ENCODE measurements around the gene PLCD1. TPM values are rescaled to one million over a fixed set of nuclear protein-coding genes. Genes with fewer than 3 reads are reported as not detected.

The PLCD1 gene
- total RNA-seq, 1 donor from 2014 or later, result 16.7 TPM

DNA sequence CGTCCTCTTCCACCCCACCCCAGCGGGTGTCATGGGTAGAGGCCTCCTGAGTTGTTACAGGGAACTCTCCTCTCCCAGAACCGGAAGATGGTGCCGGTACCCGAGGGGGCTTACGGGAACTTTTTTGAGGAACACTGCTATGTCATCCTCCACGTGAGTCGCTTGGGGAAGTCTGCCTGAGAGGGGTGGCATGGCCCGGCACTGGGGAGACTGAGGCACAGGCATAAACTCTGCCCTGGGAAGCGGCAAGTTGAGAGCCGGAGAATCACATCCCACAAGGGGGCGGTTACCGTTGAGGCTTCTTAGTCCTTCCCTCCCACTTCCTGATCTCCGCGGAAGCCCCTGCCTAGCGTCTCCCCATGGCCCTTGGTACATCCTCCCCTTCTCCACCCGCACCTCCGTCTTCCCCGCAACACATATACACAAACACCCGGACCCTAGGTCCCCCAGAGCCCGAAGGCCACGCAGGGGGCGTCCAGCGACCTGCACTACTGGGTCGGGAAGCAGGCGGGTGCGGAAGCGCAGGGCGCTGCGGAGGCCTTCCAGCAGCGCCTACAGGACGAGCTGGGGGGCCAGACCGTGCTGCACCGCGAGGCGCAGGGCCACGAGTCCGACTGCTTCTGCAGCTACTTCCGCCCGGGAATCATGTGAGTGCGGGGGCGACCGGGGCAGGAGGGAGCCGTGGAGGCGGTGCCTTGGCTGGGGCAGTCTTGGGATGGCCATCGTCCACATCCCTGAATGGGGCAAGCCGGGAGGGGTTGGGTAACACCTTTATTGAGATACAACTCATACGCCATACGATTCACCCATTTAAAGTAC, 35.4 kb downstream of the PLCD1 start:
- H4K20me1 ChIP-seq (ENCODE audit: insufficient read depth, low read length), result no peaks in the 10 kb centered on the region
- peak overlapping the region; percentile 94 for H2AFZ ChIP-seq (ENCODE audit: low read depth, low read length)
- no peaks in the 10 kb centered on the region for H3K36me3 Mint-ChIP-seq (ENCODE audit: low read depth, unreplicated experiment)
- H3K4me3 ChIP-seq (ENCODE audit: insufficient read depth, low read depth, low read length), result peak overlapping the region; percentile 67
- H3K9me3 Mint-ChIP-seq (ENCODE audit: unreplicated experiment), result peaks cover 2% of the 10 kb centered on the region
- DNase-seq (ENCODE audit: low read depth), result peak; percentile 70
- H3K27ac ChIP-seq (ENCODE audit: low read depth, low read length), result peak overlapping the region; percentile 58
- H3K36me3 ChIP-seq (ENCODE audit: insufficient read depth, low read length), result no peaks in the 10 kb centered on the region
- peak overlapping the region; percentile 80 for H3K4me3 Mint-ChIP-seq (ENCODE audit: unreplicated experiment)
- no peaks in the 10 kb centered on the region for H3K9me3 ChIP-seq (ENCODE audit: insufficient read depth, low read depth, low read length)
- no peak overlapping the region for H3K27ac Mint-ChIP-seq (ENCODE audit: unreplicated experiment)
- H3K4me1 ChIP-seq (ENCODE audit: insufficient read depth, low read length), result peaks cover 12% of the 10 kb centered on the region
- H3K4me2 ChIP-seq (ENCODE audit: low read length), result peak overlapping the region; percentile 89
- TF ChIP-seq, protein P1, sequence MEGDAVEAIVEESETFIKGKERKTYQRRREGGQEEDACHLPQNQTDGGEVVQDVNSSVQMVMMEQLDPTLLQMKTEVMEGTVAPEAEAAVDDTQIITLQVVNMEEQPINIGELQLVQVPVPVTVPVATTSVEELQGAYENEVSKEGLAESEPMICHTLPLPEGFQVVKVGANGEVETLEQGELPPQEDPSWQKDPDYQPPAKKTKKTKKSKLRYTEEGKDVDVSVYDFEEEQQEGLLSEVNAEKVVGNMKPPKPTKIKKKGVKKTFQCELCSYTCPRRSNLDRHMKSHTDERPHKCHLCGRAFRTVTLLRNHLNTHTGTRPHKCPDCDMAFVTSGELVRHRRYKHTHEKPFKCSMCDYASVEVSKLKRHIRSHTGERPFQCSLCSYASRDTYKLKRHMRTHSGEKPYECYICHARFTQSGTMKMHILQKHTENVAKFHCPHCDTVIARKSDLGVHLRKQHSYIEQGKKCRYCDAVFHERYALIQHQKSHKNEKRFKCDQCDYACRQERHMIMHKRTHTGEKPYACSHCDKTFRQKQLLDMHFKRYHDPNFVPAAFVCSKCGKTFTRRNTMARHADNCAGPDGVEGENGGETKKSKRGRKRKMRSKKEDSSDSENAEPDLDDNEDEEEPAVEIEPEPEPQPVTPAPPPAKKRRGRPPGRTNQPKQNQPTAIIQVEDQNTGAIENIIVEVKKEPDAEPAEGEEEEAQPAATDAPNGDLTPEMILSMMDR (IDR thresholded peaks at IDR 0.05; ENCODE audit: insufficient read depth, low read depth, low read length), result no peak
- no peak for TF ChIP-seq EZH2 (IDR thresholded peaks at IDR 0.05; ENCODE audit: insufficient read depth, low read length)
- H3K4me1 Mint-ChIP-seq (ENCODE audit: low read depth, unreplicated experiment), result peaks cover 1% of the 10 kb centered on the region
- peak; percentile 49 for FAIRE-seq
- peaks cover 5% of the 10 kb centered on the region for H3K27me3 ChIP-seq (ENCODE audit: insufficient read depth, low read length)
- H3K9ac ChIP-seq (ENCODE audit: low read length), result peak overlapping the region; percentile 75
- peaks cover 43% of the 10 kb centered on the region for H3K27me3 Mint-ChIP-seq (ENCODE audit: low read depth, unreplicated experiment)
- H3K79me2 ChIP-seq (ENCODE audit: insufficient read depth, low read length), result no peaks in the 10 kb centered on the region

DNA sequence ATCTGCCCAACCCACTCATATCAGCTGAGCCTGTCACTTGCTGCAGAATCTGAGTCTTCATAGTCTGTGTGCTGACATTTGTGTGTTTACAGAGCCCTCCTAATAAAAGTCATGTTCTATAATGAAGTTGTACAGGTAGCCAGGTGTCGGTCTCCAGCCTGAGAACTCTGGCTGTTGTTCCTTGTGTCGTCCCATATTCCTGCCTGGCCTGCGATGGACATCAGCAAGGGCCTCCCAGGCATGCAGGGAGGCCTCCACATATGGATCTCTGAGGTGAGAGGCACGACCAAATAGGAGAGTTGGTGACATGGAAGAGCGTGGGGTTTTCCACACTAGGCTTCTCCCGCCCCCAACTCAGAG, 36.0 kb downstream of the PLCD1 start:
- H3K9me3 Mint-ChIP-seq (ENCODE audit: unreplicated experiment), result peaks cover 2% of the 10 kb centered on the region
- Histone ChIP-seq H3K36me3 (ENCODE audit: insufficient read depth, low read length) (no peaks in the 10 kb centered on the region), H2AFZ (ENCODE audit: low read depth, low read length) (peak overlapping the region; percentile 94), H3K4me3 (ENCODE audit: insufficient read depth, low read depth, low read length) (peak overlapping the region; percentile 67), H3K4me1 (ENCODE audit: insufficient read depth, low read length) (peaks cover 9% of the 10 kb centered on the region), H3K9me3 (ENCODE audit: insufficient read depth, low read depth, low read length) (no peaks in the 10 kb centered on the region), H3K27me3 (ENCODE audit: insufficient read depth, low read length) (peaks cover 5% of the 10 kb centered on the region), H3K9ac (ENCODE audit: low read length) (peak overlapping the region; percentile 75), H3K27ac (ENCODE audit: low read depth, low read length) (no peak overlapping the region), H3K4me2 (ENCODE audit: low read length) (peak overlapping the region; percentile 89), H3K79me2 (ENCODE audit: insufficient read depth, low read length) (no peaks in the 10 kb centered on the region), H4K20me1 (ENCODE audit: insufficient read depth, low read length) (no peaks in the 10 kb centered on the region)
- no peak overlapping the region for H3K27ac Mint-ChIP-seq (ENCODE audit: unreplicated experiment)
- FAIRE-seq, result no peak
- DNase-seq (ENCODE audit: low read depth), result no peak
- no peaks in the 10 kb centered on the region for H3K36me3 Mint-ChIP-seq (ENCODE audit: low read depth, unreplicated experiment)
- H3K4me1 Mint-ChIP-seq (ENCODE audit: low read depth, unreplicated experiment), result peaks cover 1% of the 10 kb centered on the region
- peaks cover 44% of the 10 kb centered on the region for H3K27me3 Mint-ChIP-seq (ENCODE audit: low read depth, unreplicated experiment)
- H3K4me3 Mint-ChIP-seq (ENCODE audit: unreplicated experiment), result no peak overlapping the region
- TF ChIP-seq, protein P1 (IDR thresholded peaks at IDR 0.05; ENCODE audit: insufficient read depth, low read depth, low read length), result no peak
- TF ChIP-seq EZH2 (IDR thresholded peaks at IDR 0.05; ENCODE audit: insufficient read depth, low read length), result no peak

DNA sequence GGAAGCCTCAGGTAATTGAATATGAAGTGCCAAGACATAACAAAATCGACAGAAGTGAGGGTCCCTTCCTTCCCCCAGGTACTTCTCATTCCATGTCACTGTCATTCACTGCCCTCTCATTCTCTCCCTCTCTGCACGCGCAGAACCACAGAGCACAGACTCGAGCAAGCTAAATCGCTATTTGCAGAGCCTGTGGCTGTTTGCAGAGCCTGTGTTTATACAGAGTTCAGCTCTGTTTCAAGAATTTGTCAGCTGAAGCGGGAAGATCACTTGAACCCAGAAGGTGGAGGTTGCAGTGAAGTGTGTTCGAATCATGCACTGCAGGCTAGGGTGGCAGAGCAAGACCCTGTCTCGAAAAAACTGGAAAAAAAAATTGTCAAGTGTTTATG, 36.4 kb downstream of the PLCD1 start:
- H3K9ac ChIP-seq (ENCODE audit: low read length), result no peak overlapping the region
- H3K9me3 ChIP-seq (ENCODE audit: insufficient read depth, low read depth, low read length), result no peaks in the 10 kb centered on the region
- peaks cover 1% of the 10 kb centered on the region for H3K4me1 Mint-ChIP-seq (ENCODE audit: low read depth, unreplicated experiment)
- H4K20me1 ChIP-seq (ENCODE audit: insufficient read depth, low read length), result no peaks in the 10 kb centered on the region
- H3K4me1 ChIP-seq (ENCODE audit: insufficient read depth, low read length), result peaks cover 6% of the 10 kb centered on the region
- no peak overlapping the region for H3K4me2 ChIP-seq (ENCODE audit: low read length)
- TF ChIP-seq, protein P1 (IDR thresholded peaks at IDR 0.05; ENCODE audit: insufficient read depth, low read depth, low read length), result no peak
- no peak for TF ChIP-seq EZH2 (IDR thresholded peaks at IDR 0.05; ENCODE audit: insufficient read depth, low read length)
- no peak overlapping the region for H2AFZ ChIP-seq (ENCODE audit: low read depth, low read length)
- H3K9me3 Mint-ChIP-seq (ENCODE audit: unreplicated experiment), result peaks cover 2% of the 10 kb centered on the region
- H3K79me2 ChIP-seq (ENCODE audit: insufficient read depth, low read length), result no peaks in the 10 kb centered on the region
- no peak for DNase-seq (ENCODE audit: low read depth)
- peaks cover 44% of the 10 kb centered on the region for H3K27me3 Mint-ChIP-seq (ENCODE audit: low read depth, unreplicated experiment)
- H3K27ac Mint-ChIP-seq (ENCODE audit: unreplicated experiment), result no peak overlapping the region
- H3K36me3 Mint-ChIP-seq (ENCODE audit: low read depth, unreplicated experiment), result no peaks in the 10 kb centered on the region
- FAIRE-seq, result no peak
- no peak overlapping the region for H3K27ac ChIP-seq (ENCODE audit: low read depth, low read length)
- H3K36me3 ChIP-seq (ENCODE audit: insufficient read depth, low read length), result no peaks in the 10 kb centered on the region
- H3K27me3 ChIP-seq (ENCODE audit: insufficient read depth, low read length), result peaks cover 5% of the 10 kb centered on the region
- no peak overlapping the region for H3K4me3 Mint-ChIP-seq (ENCODE audit: unreplicated experiment)
- no peak overlapping the region for H3K4me3 ChIP-seq (ENCODE audit: insufficient read depth, low read depth, low read length)
